Calu3 (cell line): ENCODE data around the gene ITGB2. TPM values are rescaled to one million over a fixed set of nuclear protein-coding genes. Genes with fewer than 3 reads are reported as not detected.

Experiments used
- BruUV-seq: library from RNA; stranded (reverse); fragments of 400-500 nt; replicated peaks from 2 replicates; lab custom pipeline; 2021; lab: Mats Ljungman, UMichigan
- CTCF ChIA-PET: fragments of 300-600 bp; sonication (Branson Sonifier 250); formaldehyde crosslinking; loops from one replicate; lab custom pipeline; 2022; ENCODE audit warnings: antibody characterized with exemption; lab: Charles Lee
- DNase-seq: peaks from one replicate; pipeline ENCODE4 v3.0.0; 2022
- H3K27ac Mint-ChIP-seq: one replicate; pipeline ENCODE4 v1.8.0; 2022; ENCODE audit warnings: mixed read lengths; ENCODE audit not compliant: unreplicated experiment
- H3K27me3 Mint-ChIP-seq: one replicate; pipeline ENCODE4 v1.8.0; 2022; ENCODE audit warnings: mixed read lengths; ENCODE audit not compliant: unreplicated experiment
- H3K36me3 Mint-ChIP-seq: one replicate; pipeline ENCODE4 v1.8.0; 2022; ENCODE audit warnings: mild to moderate bottlenecking, moderate library complexity, mixed read lengths; ENCODE audit not compliant: insufficient read depth, unreplicated experiment
- H3K4me1 Mint-ChIP-seq: one replicate; pipeline ENCODE4 v1.8.0; 2022; ENCODE audit warnings: mild to moderate bottlenecking, low read depth, mixed read lengths; ENCODE audit not compliant: unreplicated experiment
- H3K4me3 Mint-ChIP-seq: one replicate; pipeline ENCODE4 v1.8.0; 2022; ENCODE audit warnings: mild to moderate bottlenecking, low read depth, moderate library complexity, mixed read lengths; ENCODE audit not compliant: unreplicated experiment
- H3K9me3 Mint-ChIP-seq: one replicate; pipeline ENCODE4 v1.8.0; 2022; ENCODE audit warnings: low read depth, mixed read lengths; ENCODE audit not compliant: unreplicated experiment
- CTCF ChIP-seq: fragments of 200-600 bp; IDR thresholded peaks from one replicate; pipeline ENCODE4 v1.8.0; 2022; ENCODE audit warnings: antibody characterized with exemption; ENCODE audit not compliant: unreplicated experiment
- intact Hi-C: fragments of 100-400 bp; cut with micrococcal nuclease; formaldehyde crosslinking; loops from one replicate; pipeline ENCODE4 v1.10.0; 2022; ENCODE audit not compliant: unreplicated experiment
- total RNA-seq: library from RNA; stranded (reverse); gene quantifications from 2 replicates; pipeline ENCODE4 v1.2.3, GENCODE V29; 2022

The ITGB2 gene
- total RNA-seq, 1 experiment from 2014 or later: 0.42 TPM

DNA sequence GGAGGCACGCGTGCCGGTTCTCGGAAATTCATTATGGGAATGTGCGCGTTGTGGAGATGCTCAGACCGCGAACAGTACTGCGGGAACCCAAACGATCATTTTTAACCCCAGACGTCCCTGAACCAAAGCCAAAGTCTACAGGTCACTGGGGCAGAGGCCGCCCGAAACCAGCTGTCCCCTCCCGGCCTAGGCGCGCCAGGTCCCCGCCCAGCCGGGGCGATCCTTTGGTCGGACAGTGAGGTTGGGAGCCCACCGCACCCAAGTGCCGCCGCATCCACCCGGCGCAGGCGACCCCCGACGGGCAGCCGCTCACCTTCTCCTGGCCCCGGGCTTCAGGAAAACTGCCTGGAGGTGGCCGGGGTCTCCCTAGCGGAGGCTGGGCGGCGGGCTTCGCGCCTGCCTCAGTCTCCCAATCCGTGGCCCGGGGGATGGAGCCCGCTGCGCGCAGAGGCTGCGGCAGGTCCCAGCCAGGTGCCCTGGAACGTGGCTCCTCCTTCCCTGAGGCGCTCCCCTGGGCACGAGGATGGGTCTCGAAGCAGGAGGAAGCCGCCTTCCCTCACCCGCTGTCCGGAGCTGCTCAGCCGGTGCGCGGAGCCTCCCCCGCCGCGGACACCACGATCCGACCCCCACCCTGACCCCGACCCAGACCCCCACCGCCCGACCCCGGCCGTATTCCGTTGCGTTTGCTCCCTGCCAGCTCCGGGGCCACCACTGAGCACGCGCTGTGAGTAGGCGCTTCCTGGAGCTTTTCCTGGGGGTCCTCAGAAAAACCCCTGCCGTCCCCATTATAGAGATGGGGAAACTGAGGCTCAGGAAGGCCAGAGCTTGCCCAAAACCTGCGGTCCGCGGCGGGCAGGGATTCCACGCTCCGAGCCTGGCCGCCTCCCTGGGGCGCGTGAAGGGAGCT lies 11.1 kb upstream of the ITGB2 start:
- CTCF ChIA-PET: interaction anchor here (0.6 to 0.7 kb wide), 2 partner anchors 22 to 130 kb away, joined by 3 read pairs; no protein-coding TSS in a partner anchor
- no peak overlapping the region for H3K27ac Mint-ChIP-seq
- no TSS peak for BruUV-seq

GRCh38 chr21:44931137-44931500 lies 10.4 kb upstream of the ITGB2 start:
- no TSS peak for BruUV-seq
- Mint-ChIP-seq H3K36me3 (peaks cover 13% of the 10 kb centered on the region), H3K27ac (no peak overlapping the region), H3K4me3 (no peak overlapping the region), H3K4me1 (peaks cover 26% of the 10 kb centered on the region), H3K27me3 (peaks cover 40% of the 10 kb centered on the region), H3K9me3 (no peaks in the 10 kb centered on the region)
- no peak for TF ChIP-seq CTCF
- DNase-seq: no peak
- intact Hi-C loops: loop anchor here (10.0 kb wide), 1 partner anchor 126 kb away; the partner anchor contains the start of gene UBE2G2
- CTCF ChIA-PET: no interaction called here

More for the DNA sequence above, 11.1 kb upstream of the ITGB2 start:
- Mint-ChIP-seq H3K27me3 (peaks cover 40% of the 10 kb centered on the region), H3K36me3 (peaks cover 13% of the 10 kb centered on the region), H3K9me3 (no peaks in the 10 kb centered on the region), H3K4me1 (peaks cover 22% of the 10 kb centered on the region), H3K4me3 (no peak overlapping the region)
- no peak for TF ChIP-seq CTCF
- intact Hi-C loops: loop anchor here (10.0 kb wide), 1 partner anchor 127 kb away; the partner anchor contains the start of gene UBE2G2
- no peak for DNase-seq

DNA sequence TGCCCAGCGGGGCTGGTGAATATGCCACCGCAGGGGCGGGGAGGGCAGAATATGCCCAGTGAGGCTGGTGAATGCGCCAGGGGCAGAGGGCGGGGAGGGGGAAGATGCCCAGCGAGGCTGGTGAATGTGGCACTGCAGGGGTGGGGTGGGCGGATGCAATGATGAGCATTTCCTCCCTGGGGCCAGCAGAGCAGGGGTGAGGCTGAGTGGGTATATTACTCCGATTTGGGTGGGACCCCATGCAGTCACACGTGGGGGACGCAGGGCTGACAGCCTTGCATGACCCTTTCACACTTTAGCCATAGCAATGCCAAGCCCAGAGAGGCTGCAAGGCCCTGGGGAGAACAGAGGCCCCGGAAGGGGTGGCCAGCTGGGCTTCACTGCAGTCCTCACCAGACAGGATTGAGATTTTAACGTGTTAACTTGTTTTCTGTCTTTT lies 9.9 kb upstream of the ITGB2 start:
- intact Hi-C loops: loop anchor here (10.0 kb wide), 1 partner anchor 126 kb away; the partner anchor contains the start of gene UBE2G2
- no TSS peak for BruUV-seq
- H3K4me3 Mint-ChIP-seq: no peak overlapping the region
- CTCF ChIA-PET: no interaction called here
- DNase-seq: no peak
- no peak for TF ChIP-seq CTCF
- H3K4me1 Mint-ChIP-seq: peaks cover 26% of the 10 kb centered on the region
- no peaks in the 10 kb centered on the region for H3K9me3 Mint-ChIP-seq
- H3K36me3 Mint-ChIP-seq: peaks cover 13% of the 10 kb centered on the region
- H3K27me3 Mint-ChIP-seq: peaks cover 40% of the 10 kb centered on the region
- H3K27ac Mint-ChIP-seq: no peak overlapping the region

DNA sequence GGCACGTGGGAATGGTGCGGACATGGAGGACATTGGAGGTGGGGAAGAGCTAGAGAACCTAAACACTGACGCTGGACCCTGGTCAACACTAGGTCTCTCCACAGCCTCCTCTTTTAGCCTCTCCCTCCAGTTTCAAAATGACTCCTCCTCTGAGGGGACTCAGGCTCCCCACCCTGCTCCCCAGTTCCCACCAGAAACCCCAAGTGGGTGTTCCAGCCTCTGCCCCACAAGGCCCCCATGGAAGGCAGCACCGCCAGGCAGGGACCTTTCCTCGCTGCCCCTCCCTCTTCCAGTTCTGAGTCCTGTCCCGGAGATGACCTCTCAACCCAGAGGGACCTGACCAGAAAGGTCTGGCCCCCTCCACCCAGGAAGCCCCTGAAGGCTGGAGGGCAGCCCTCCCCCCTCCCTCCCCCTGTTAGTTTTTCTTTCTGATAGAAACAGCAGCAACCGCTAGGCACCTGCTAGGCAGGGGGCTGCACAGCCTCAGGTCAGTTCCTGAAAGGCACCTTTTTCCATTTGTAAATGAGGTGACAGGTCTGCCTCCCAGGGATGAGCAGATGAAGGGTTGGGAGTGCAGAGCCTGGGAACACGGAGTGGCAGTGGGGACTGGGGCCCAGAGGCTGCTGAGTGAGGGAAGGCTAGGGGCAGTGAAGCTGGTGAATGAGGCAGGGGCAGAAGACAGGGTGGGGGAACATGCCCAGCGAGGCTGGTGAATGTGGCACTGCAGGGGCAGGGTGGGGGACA lies 9.3 kb upstream of the ITGB2 start:
- no peak for DNase-seq
- Mint-ChIP-seq H3K27ac (no peak overlapping the region), H3K4me1 (peaks cover 31% of the 10 kb centered on the region), H3K9me3 (no peaks in the 10 kb centered on the region), H3K27me3 (peaks cover 43% of the 10 kb centered on the region), H3K4me3 (no peak overlapping the region), H3K36me3 (peaks cover 13% of the 10 kb centered on the region)
- CTCF ChIA-PET: no interaction called here
- intact Hi-C loops: loop anchor here (5.0 to 10.0 kb wide), 2 partner anchors 58 to 125 kb away; partner anchors contain the start of genes PTTG1IP and UBE2G2
- BruUV-seq: no TSS peak
- no peak for TF ChIP-seq CTCF
